Heart right ventricle (tissue), 16 donors: ENCODE data around the gene LPP. TPM values are rescaled to one million over a fixed set of nuclear protein-coding genes. Genes with fewer than 3 reads are reported as not detected.
A peak's percentile ranks its signal among the peaks of the same experiment; 100 is the strongest.

Experiments used
- ATAC-seq, 8 donors: fragments of 200-7000 bp; cut with Tn5 transposase; one replicate each; pipeline ENCODE4 v1.9.1; 2020; ENCODE audit warnings: mild to moderate bottlenecking in 8 of 8, moderate library complexity in 8 of 8, moderate number of reproducible peaks in 1 of 8
- DNase-seq, 2 donors: peaks; one replicate each; pipeline ENCODE4 v3.0.0-alpha.2; 2020
- H3K27ac ChIP-seq, 10 donors: fragments of 200-600 bp; sonication (generic) in 2 of 10; one replicate each; pipeline versions ENCODE4 v1.5.0 to v1.8.0; 2020 to 2022; ENCODE audit warnings: mild to moderate bottlenecking in 3 of 10
- H3K27me3 ChIP-seq, 7 donors: fragments of 200-600 bp; one replicate each; pipeline ENCODE4 v1.8.0; 2021 to 2022; ENCODE audit warnings: mild to moderate bottlenecking in 2 of 7
- H3K36me3 ChIP-seq, 9 donors: fragments of 200-600 bp; sonication (generic) in 1 of 9; one replicate each; pipeline versions ENCODE4 v1.5.0 to v1.8.0; 2020 to 2022; ENCODE audit warnings: mild to moderate bottlenecking in 2 of 9
- H3K4me1 ChIP-seq, 9 donors: fragments of 200-600 bp; sonication (generic) in 1 of 9; one replicate each; pipeline versions ENCODE4 v1.5.0 to v1.8.0; 2020 to 2022; ENCODE audit warnings: mild to moderate bottlenecking in 4 of 9
- H3K4me3 ChIP-seq, 10 donors: fragments of 200-600 bp; sonication (generic) in 2 of 10; one replicate each; pipeline versions ENCODE4 v1.5.0 to v1.8.0; 2020 to 2022; ENCODE audit warnings: mild to moderate bottlenecking in 7 of 10, moderate library complexity in 2 of 10
- H3K9me3 ChIP-seq, 11 donors: fragments of 200-600 bp in 10 of 11; sonication (generic) in 2 of 11; one replicate each; pipeline versions ENCODE4 v1.5.0 to v1.8.0; 2013 to 2022; ENCODE audit warnings: mild to moderate bottlenecking in 2 of 11, control low read depth in 1 of 11, moderate library complexity in 1 of 11
- CTCF ChIP-seq, 9 donors: fragments of 200-600 bp; sonication (generic) in 2 of 9; IDR thresholded peaks; one replicate each; pipeline versions ENCODE4 v1.5.0 to v1.8.0; 2021 to 2022; ENCODE audit warnings: antibody characterized with exemption in 9 of 9, mild to moderate bottlenecking in 5 of 9, moderate library complexity in 1 of 9
- WGBS, 2 donors: extraction: QIAGEN DNeasy Blood & Tissue Kit; methylation state at CpG; one replicate each; pipeline ENCODE4 v1.1.7; 2013; ENCODE audit warnings: inconsistent platforms in 1 of 2; 5-methylcytosine and 5-hydroxymethylcytosine counted together
- intact Hi-C, 10 donors: fragments of 100-400 bp; cut with DNase I; formaldehyde crosslinking; loops; one replicate each; pipeline versions ENCODE4 v1.11.1 to v1.14.2; 2022
- polyA plus RNA-seq, 2 donors: library from polyadenylated mRNA; stranded (reverse); fragments of 200-250 nt; gene quantifications; one replicate each; pipeline ENCODE4 v1.2.3, GENCODE V29; 2013
- total RNA-seq, 10 donors: library from RNA; stranded (reverse); fragmentation: NEBNext Ultra II Directional in 3 of 10; extraction: Animal tissue kit (Norgen Biotek cat#: 25700) in 3 of 10; gene quantifications; one replicate each; pipeline versions ENCODE4 v1.2.1 to v1.2.4, GENCODE V29; 2021 to 2023
- donor health status: Arrhythmogenic right ventricular cardiomyopathy.
- donor health status: ischemic (EF 13 %, LVEDD 7.1; RV severe dilation, severe dysfunction).
- donor health status: healthy with polysubstance abuse.
- donor health status: DM: no; HTN: yes; CAD: no.
- donor health status: DM: no; HTN: no; CAD: no.
- donor health status: ischemic (EF 25% LVEDD 6.9; RV normal size, moderate dysfunction).
- donor health status: ischemic (EF 25% LVEDD 5.7; RV mildly dilated, moderate dysfunction).
- donor health status: healthy.
- donor health status: DM: yes; HTN: yes; CAD: no.
- donor health status: Ischemic cardiomyopathy.
- donor health status: ischemic (EF 35%, LVEDD 5.7; RV mildly dilated, moderate dysfunction).
- donor health status: nonischemic (EF 11% LVEDD 7.7; RV severe dilation, severe dysfunction).
- donor health status: DM: yes; HTN: yes; CAD: no.
- donor health status: PGD.
- donor health status: ischemic (EF 29% LVEDD 5.4; RV normal size, mild dysfunction).
- donor health status: nonischemic (EF 23%, LVEDD 6.1; RV moderate dilation, normal function).

The LPP gene
- total and polyA plus RNA-seq, 12 donors: 8.5 to 188 (median 140) TPM

GRCh38 chr3:188778091-188778852, 624.3 kb downstream of the LPP start:
- TF ChIP-seq CTCF (IDR thresholded peaks at IDR 0.05): no peak
- H3K27ac ChIP-seq: no peak overlapping the region
- H3K36me3 ChIP-seq: no peaks in the 10 kb centered on the region
- intact Hi-C loops: no loop called here
- H3K4me3 ChIP-seq: no peak overlapping the region
- ATAC-seq (no peak), DNase-seq (no peak)
- H3K9me3 ChIP-seq: no peaks in the 10 kb centered on the region
- no peaks in the 10 kb centered on the region for H3K27me3 ChIP-seq
- WGBS, 2 donors: 93 to 98% methylated on average over 1 of the region's 1 CpG
- peaks cover 0 to 89% (median 40%) of the 10 kb centered on the region in 9 donors for H3K4me1 ChIP-seq

GRCh38 chr3:188779281-188779980, 625.5 kb downstream of the LPP start:
- ATAC-seq: no peak
- H3K4me1 ChIP-seq: peaks cover 0 to 79% (median 38%) of the 10 kb centered on the region in 9 donors
- intact Hi-C loops: no loop called here

GRCh38 chr3:188780193-188781147, 626.5 kb downstream of the LPP start:
- intact Hi-C loops: loop anchor here in 1 of 10 donors (5.0 to 10.0 kb wide), 2 partner anchors 167 to 1036 kb away; partner anchors contain the start of gene BCL6
- Histone ChIP-seq H3K36me3 (no peaks in the 10 kb centered on the region), H3K27me3 (no peaks in the 10 kb centered on the region), H3K4me3 (no peak overlapping the region), H3K4me1 (peaks cover 0 to 70% (median 35%) of the 10 kb centered on the region in 9 donors), H3K9me3 (no peaks in the 10 kb centered on the region), H3K27ac (peak overlapping the region in 7 of 10 donors; percentile 26 to 80 (median 65))
- ATAC-seq (peak; percentile 38 to 87 (median 72)), DNase-seq (no peak)
- WGBS, 2 donors: 70 to 72% methylated on average over 5 of the region's 5 CpGs
- no peak for TF ChIP-seq CTCF (IDR thresholded peaks at IDR 0.05)

More at GRCh38 chr3:188779281-188779980, 625.5 kb downstream of the LPP start:
- Histone ChIP-seq H3K27ac (peak overlapping the region in 6 of 10 donors; percentile 26 to 80 (median 66)), H3K4me3 (no peak overlapping the region), H3K27me3 (no peaks in the 10 kb centered on the region), H3K36me3 (no peaks in the 10 kb centered on the region), H3K9me3 (no peaks in the 10 kb centered on the region)
- no peak for DNase-seq
- 87 to 89% methylated on average over 8 of the region's 8 CpGs for WGBS, 2 donors
- no peak for TF ChIP-seq CTCF (IDR thresholded peaks at IDR 0.05)
